ENCODE results near the gene OPN1SW. TPM values are rescaled to one million over a fixed set of nuclear protein-coding genes. Genes with fewer than 3 reads are reported as not detected.

Gene OPN1SW
- total RNA-seq, 1 experiment from 2014 or later: not detected

GRCh38 chr7:128745706-128746105 is 29.9 kb downstream of the OPN1SW start:
- Histone ChIP-seq H4K20me1 (ENCODE audit: insufficient read depth, low read depth, low read length) (peaks cover 22% of the 10 kb centered on the region), H3K9me2 (replicated peaks; ENCODE audit: insufficient read depth, low read length) (no peaks in the 10 kb centered on the region), H3K79me2 (ENCODE audit: low read length) (peaks cover 98% of the 10 kb centered on the region), H3K4me3 (ENCODE audit: low read length) (no peak overlapping the region), H3K9me3 (ENCODE audit: low read length) (no peaks in the 10 kb centered on the region), H3K4me1 (ENCODE audit: low read length) (peaks cover 14% of the 10 kb centered on the region), H3K36me3 (ENCODE audit: insufficient read depth, low read length) (peaks cover 37% of the 10 kb centered on the region), H3K27me3 (ENCODE audit: low read length) (no peaks in the 10 kb centered on the region), H3K4me2 (ENCODE audit: low read depth, low read length, poor library complexity, severe bottlenecking) (no peak overlapping the region), H2AFZ (ENCODE audit: low read length) (no peak overlapping the region), H3K27ac (ENCODE audit: low read length) (no peak overlapping the region), H3K9ac (ENCODE audit: low read length) (no peak overlapping the region)
- DNase-seq: no peak

GRCh38 chr7:128744366-128744905 is 31.2 kb downstream of the OPN1SW start:
- no peak overlapping the region for H3K9ac ChIP-seq (ENCODE audit: low read length)
- H2AFZ ChIP-seq (ENCODE audit: low read length): no peak overlapping the region
- H3K36me3 ChIP-seq (ENCODE audit: insufficient read depth, low read length): peaks cover 27% of the 10 kb centered on the region
- H3K27ac ChIP-seq (ENCODE audit: low read length): no peak overlapping the region
- no peaks in the 10 kb centered on the region for H3K9me2 ChIP-seq (replicated peaks; ENCODE audit: insufficient read depth, low read length)
- H4K20me1 ChIP-seq (ENCODE audit: insufficient read depth, low read depth, low read length): peaks cover 35% of the 10 kb centered on the region
- H3K9me3 ChIP-seq (ENCODE audit: low read length): no peaks in the 10 kb centered on the region
- H3K4me3 ChIP-seq (ENCODE audit: low read length): no peak overlapping the region
- no peaks in the 10 kb centered on the region for H3K27me3 ChIP-seq (ENCODE audit: low read length)
- H3K4me2 ChIP-seq (ENCODE audit: low read depth, low read length, poor library complexity, severe bottlenecking): no peak overlapping the region
- peaks cover 21% of the 10 kb centered on the region for H3K4me1 ChIP-seq (ENCODE audit: low read length)
- H3K79me2 ChIP-seq (ENCODE audit: low read length): peaks cover 100% of the 10 kb centered on the region
- DNase-seq: no peak

GRCh38 chr7:128743112-128743772 is 32.4 kb downstream of the OPN1SW start:
- H3K4me1 ChIP-seq (ENCODE audit: low read length): peaks cover 27% of the 10 kb centered on the region
- H3K27ac ChIP-seq (ENCODE audit: low read length): no peak overlapping the region
- no peak for DNase-seq
- H4K20me1 ChIP-seq (ENCODE audit: insufficient read depth, low read depth, low read length): peaks cover 34% of the 10 kb centered on the region
- no peak overlapping the region for H3K4me2 ChIP-seq (ENCODE audit: low read depth, low read length, poor library complexity, severe bottlenecking)
- no peaks in the 10 kb centered on the region for H3K9me2 ChIP-seq (replicated peaks; ENCODE audit: insufficient read depth, low read length)
- no peak overlapping the region for H3K9ac ChIP-seq (ENCODE audit: low read length)
- H3K4me3 ChIP-seq (ENCODE audit: low read length): no peak overlapping the region
- no peaks in the 10 kb centered on the region for H3K27me3 ChIP-seq (ENCODE audit: low read length)
- H3K36me3 ChIP-seq (ENCODE audit: insufficient read depth, low read length): peaks cover 15% of the 10 kb centered on the region; the same call in 1 of the 2 replicates
- peaks cover 91% of the 10 kb centered on the region for H3K79me2 ChIP-seq (ENCODE audit: low read length)
- H3K9me3 ChIP-seq (ENCODE audit: low read length): no peaks in the 10 kb centered on the region
- no peak overlapping the region for H2AFZ ChIP-seq (ENCODE audit: low read length)

- no peaks in the 10 kb centered on the region for H3K9me2 ChIP-seq (replicated peaks; ENCODE audit: insufficient read depth, low read length)
- H4K20me1 ChIP-seq (ENCODE audit: insufficient read depth, low read depth, low read length): peaks cover 31% of the 10 kb centered on the region
- H3K4me1 ChIP-seq (ENCODE audit: low read length): peaks cover 28% of the 10 kb centered on the region
- no peak overlapping the region for H3K27ac ChIP-seq (ENCODE audit: low read length)
- no peaks in the 10 kb centered on the region for H3K27me3 ChIP-seq (ENCODE audit: low read length)
- no peak for DNase-seq
- H3K4me2 ChIP-seq (ENCODE audit: low read depth, low read length, poor library complexity, severe bottlenecking): no peak overlapping the region
- H3K79me2 ChIP-seq (ENCODE audit: low read length): peaks cover 81% of the 10 kb centered on the region
- H3K36me3 ChIP-seq (ENCODE audit: insufficient read depth, low read length): peaks cover 12% of the 10 kb centered on the region; the same call in 1 of the 2 replicates
- no peak overlapping the region for H2AFZ ChIP-seq (ENCODE audit: low read length)
- H3K9me3 ChIP-seq (ENCODE audit: low read length): no peaks in the 10 kb centered on the region
- H3K4me3 ChIP-seq (ENCODE audit: low read length): no peak overlapping the region
- no peak overlapping the region for H3K9ac ChIP-seq (ENCODE audit: low read length)
Observed at GRCh38 chr7:128742206-128742605, 33.4 kb downstream of the OPN1SW start.

GRCh38 chr7:128741491-128741890 is 34.1 kb downstream of the OPN1SW start:
- Histone ChIP-seq H2AFZ (ENCODE audit: low read length) (no peak overlapping the region), H3K36me3 (ENCODE audit: insufficient read depth, low read length) (peaks cover 12% of the 10 kb centered on the region; the same call in 1 of the 2 replicates), H3K27me3 (ENCODE audit: low read length) (no peaks in the 10 kb centered on the region), H3K9me3 (ENCODE audit: low read length) (no peaks in the 10 kb centered on the region), H4K20me1 (ENCODE audit: insufficient read depth, low read depth, low read length) (peaks cover 31% of the 10 kb centered on the region), H3K4me2 (ENCODE audit: low read depth, low read length, poor library complexity, severe bottlenecking) (peak overlapping the region; percentile 100), H3K9me2 (replicated peaks; ENCODE audit: insufficient read depth, low read length) (no peaks in the 10 kb centered on the region), H3K4me1 (ENCODE audit: low read length) (peaks cover 28% of the 10 kb centered on the region), H3K79me2 (ENCODE audit: low read length) (peaks cover 74% of the 10 kb centered on the region), H3K9ac (ENCODE audit: low read length) (0 out of 2 replicates have a peak overlapping the region, but pooled peaks have one; percentile 10), H3K27ac (ENCODE audit: low read length) (no peak overlapping the region), H3K4me3 (ENCODE audit: low read length) (peak overlapping the region; percentile 97; the same call in 1 of the 2 replicates)
- DNase-seq: no peak

- peak overlapping the region; percentile 100 for H3K4me2 ChIP-seq (ENCODE audit: low read depth, low read length, poor library complexity, severe bottlenecking)
- H3K9ac ChIP-seq (ENCODE audit: low read length): 0 out of 2 replicates have a peak overlapping the region, but pooled peaks have one; percentile 10
- H3K27me3 ChIP-seq (ENCODE audit: low read length): no peaks in the 10 kb centered on the region
- H4K20me1 ChIP-seq (ENCODE audit: insufficient read depth, low read depth, low read length): peaks cover 31% of the 10 kb centered on the region
- H3K9me2 ChIP-seq (replicated peaks; ENCODE audit: insufficient read depth, low read length): no peaks in the 10 kb centered on the region
- no peaks in the 10 kb centered on the region for H3K9me3 ChIP-seq (ENCODE audit: low read length)
- peaks cover 28% of the 10 kb centered on the region for H3K4me1 ChIP-seq (ENCODE audit: low read length)
- no peak overlapping the region for H2AFZ ChIP-seq (ENCODE audit: low read length)
- peaks cover 69% of the 10 kb centered on the region for H3K79me2 ChIP-seq (ENCODE audit: low read length)
- H3K27ac ChIP-seq (ENCODE audit: low read length): no peak overlapping the region
- no peak for DNase-seq
- H3K36me3 ChIP-seq (ENCODE audit: insufficient read depth, low read length): peaks cover 12% of the 10 kb centered on the region; the same call in 1 of the 2 replicates
- H3K4me3 ChIP-seq (ENCODE audit: low read length): peak overlapping the region; percentile 97
Observed at GRCh38 chr7:128740996-128741395, 34.6 kb downstream of the OPN1SW start.

GRCh38 chr7:128739990-128740682 is 35.5 kb downstream of the OPN1SW start:
- H3K4me2 ChIP-seq (ENCODE audit: low read depth, low read length, poor library complexity, severe bottlenecking): peak overlapping the region; percentile 100
- H3K27me3 ChIP-seq (ENCODE audit: low read length): no peaks in the 10 kb centered on the region
- H3K36me3 ChIP-seq (ENCODE audit: insufficient read depth, low read length): peaks cover 12% of the 10 kb centered on the region; the same call in 1 of the 2 replicates
- peak overlapping the region; percentile 97 for H3K4me3 ChIP-seq (ENCODE audit: low read length)
- peaks cover 31% of the 10 kb centered on the region for H4K20me1 ChIP-seq (ENCODE audit: insufficient read depth, low read depth, low read length)
- H3K79me2 ChIP-seq (ENCODE audit: low read length): peaks cover 60% of the 10 kb centered on the region
- no peak for DNase-seq
- peak overlapping the region; percentile 93 for H3K9ac ChIP-seq (ENCODE audit: low read length)
- H3K4me1 ChIP-seq (ENCODE audit: low read length): peaks cover 31% of the 10 kb centered on the region
- no peak overlapping the region for H2AFZ ChIP-seq (ENCODE audit: low read length)
- H3K9me2 ChIP-seq (replicated peaks; ENCODE audit: insufficient read depth, low read length): no peaks in the 10 kb centered on the region
- H3K9me3 ChIP-seq (ENCODE audit: low read length): no peaks in the 10 kb centered on the region
- H3K27ac ChIP-seq (ENCODE audit: low read length): peak overlapping the region; percentile 57; the same call in 1 of the 2 replicates

Data from Karpas-422 (cell line).